HepG2 (cell line): ENCODE measurements around the gene SALL4. TPM values are rescaled to one million over a fixed set of nuclear protein-coding genes. Genes with fewer than 3 reads are reported as not detected.

ENCODE experiments used
- ARNT ChIP-seq: fragments of 450-650 bp; IDR thresholded peaks from 2 replicates; pipeline ENCODE4 v1.6.1; 2017
- ATAD3A ChIP-seq: sonication (generic); formaldehyde crosslinking; IDR thresholded peaks from 2 replicates; pipeline ENCODE4 v1.4.0; 2020; ENCODE audit warnings: missing genetic modification reagents
- BCL6 ChIP-seq: IDR thresholded peaks from 2 replicates; pipeline ENCODE4 v1.6.1; 2016; ENCODE audit warnings: missing genetic modification reagents, missing compliant biosample characterization
- ELF4 ChIP-seq: sonication (generic); formaldehyde crosslinking; IDR thresholded peaks from 2 replicates; pipeline ENCODE4 v1.5.0; 2020; ENCODE audit warnings: missing genetic modification reagents, mild to moderate bottlenecking, moderate library complexity, borderline replicate concordance
- GLI4 ChIP-seq: sonication (generic); formaldehyde crosslinking; IDR thresholded peaks from 2 replicates; pipeline ENCODE4 v1.5.1; 2020; ENCODE audit warnings: missing genetic modification reagents, mild to moderate bottlenecking, moderate library complexity, borderline replicate concordance
- KAT7 ChIP-seq: IDR thresholded peaks from 2 replicates; pipeline ENCODE4 v1.6.1; 2018; ENCODE audit warnings: borderline replicate concordance, missing compliant biosample characterization
- KDM1A ChIP-seq: IDR thresholded peaks from 2 replicates; pipeline ENCODE4 v1.6.1; 2016; ENCODE audit warnings: missing compliant biosample characterization
- MIXL1 ChIP-seq: IDR thresholded peaks from 2 replicates; pipeline ENCODE4 v1.6.1; 2016
- MTF2 ChIP-seq: sonication (generic); formaldehyde crosslinking; IDR thresholded peaks from 2 replicates; pipeline ENCODE4 v1.5.0; 2020; ENCODE audit warnings: missing genetic modification reagents, borderline replicate concordance
- NONO ChIP-seq, 2 experiments: fragments of 450-650 bp in 1 of 2; sonication (generic) in 1 of 2; formaldehyde crosslinking in 1 of 2; IDR thresholded peaks in 1 of 2; conservative IDR thresholded peaks in 1 of 2; 2 replicates each; pipeline versions ENCODE4 v1.6.1 to v1.8.0; 2017 to 2022; ENCODE audit warnings: mild to moderate bottlenecking in 1 of 2, missing genetic modification reagents in 1 of 2, moderate library complexity in 1 of 2
- NRL ChIP-seq: sonication (generic); formaldehyde crosslinking; IDR thresholded peaks from 2 replicates; pipeline ENCODE4 v1.5.0; 2020; ENCODE audit warnings: missing genetic modification reagents, mild to moderate bottlenecking, moderate library complexity, borderline replicate concordance
- PRMT3 ChIP-seq: sonication (generic); formaldehyde crosslinking; IDR thresholded peaks from 2 replicates; pipeline ENCODE4 v1.8.1; 2022; ENCODE audit warnings: low read depth, mild to moderate bottlenecking, moderate library complexity, missing genetic modification reagents, borderline replicate concordance
- SIX4 ChIP-seq: sonication (generic); formaldehyde crosslinking; IDR thresholded peaks from 2 replicates; pipeline ENCODE4 v1.4.0; 2020; ENCODE audit warnings: missing genetic modification reagents
- SMARCE1 ChIP-seq: fragments of 450-650 bp; IDR thresholded peaks from 2 replicates; pipeline ENCODE4 v1.6.1; 2017; ENCODE audit warnings: borderline replicate concordance
- SMYD3 ChIP-seq: sonication (generic); formaldehyde crosslinking; IDR thresholded peaks from 2 replicates; pipeline ENCODE4 v1.8.1; 2023; ENCODE audit warnings: mild to moderate bottlenecking, missing genetic modification reagents
- SRY ChIP-seq: sonication (generic); formaldehyde crosslinking; IDR thresholded peaks from 2 replicates; pipeline ENCODE4 v1.8.0; 2022; ENCODE audit warnings: mild to moderate bottlenecking, missing genetic modification reagents
- SSRP1 ChIP-seq: IDR thresholded peaks from 2 replicates; pipeline ENCODE4 v1.6.1; 2016; ENCODE audit warnings: control low read depth
- TBP ChIP-seq: sonication (generic); formaldehyde crosslinking; IDR thresholded peaks from 2 replicates; pipeline ENCODE4 v1.5.0; 2020; ENCODE audit warnings: missing genetic modification reagents
- ZBTB44 ChIP-seq: sonication (generic); formaldehyde crosslinking; IDR thresholded peaks from 2 replicates; pipeline ENCODE4 v1.4.0; 2020; ENCODE audit warnings: missing genetic modification reagents
- ZFP36L1 ChIP-seq: sonication (generic); formaldehyde crosslinking; IDR thresholded peaks from 2 replicates; pipeline ENCODE4 v1.8.0; 2022; ENCODE audit warnings: mild to moderate bottlenecking, missing genetic modification reagents, moderate library complexity
- ZKSCAN8 ChIP-seq: IDR thresholded peaks from 2 replicates; pipeline ENCODE4 v1.6.1; 2016; ENCODE audit warnings: borderline replicate concordance, missing genetic modification reagents, missing compliant biosample characterization
- ZNF331 ChIP-seq: sonication (generic); formaldehyde crosslinking; IDR thresholded peaks from 2 replicates; pipeline ENCODE4 v1.4.0; 2020; ENCODE audit warnings: missing genetic modification reagents
- ZNF562 ChIP-seq: sonication (generic); formaldehyde crosslinking; IDR thresholded peaks from 2 replicates; pipeline ENCODE4 v1.8.0; 2022; ENCODE audit warnings: missing genetic modification reagents, borderline replicate concordance
- ZNF678 ChIP-seq: sonication (generic); formaldehyde crosslinking; IDR thresholded peaks from 2 replicates; pipeline ENCODE4 v1.4.0; 2020; ENCODE audit warnings: mild to moderate bottlenecking, missing genetic modification reagents
- ZNF720 ChIP-seq: sonication (generic); formaldehyde crosslinking; IDR thresholded peaks from 2 replicates; pipeline ENCODE4 v1.4.0; 2020; ENCODE audit warnings: missing genetic modification reagents
- ZNF746 ChIP-seq: sonication (generic); formaldehyde crosslinking; IDR thresholded peaks from 2 replicates; pipeline ENCODE4 v1.8.0; 2022; ENCODE audit warnings: mild to moderate bottlenecking, missing genetic modification reagents
- ZNF761 ChIP-seq: sonication (generic); formaldehyde crosslinking; conservative IDR thresholded peaks from 2 replicates; pipeline ENCODE4 v1.4.0; 2020; ENCODE audit warnings: mild to moderate bottlenecking, missing genetic modification reagents
- polyA plus RNA-seq, 8 experiments: library from polyadenylated mRNA; depleted of rRNA in 3 of 8; stranded (reverse) in 7 of 8; unstranded in 1 of 8; fragments of >200 nt; fragmentation: Illumina TruSeq in 4 of 8; extraction: Trizol in 4 of 8; gene quantifications; 2 replicates each; pipeline versions ENCODE4 v1.2.1 to v1.2.3, GENCODE V29; 2011 to 2016; ENCODE audit warnings: low read depth in 4 of 8, missing spikeins in 1 of 8, mixed read lengths in 1 of 8; ENCODE audit not compliant: insufficient read depth in 1 of 8
- total RNA-seq, 5 experiments: library from RNA; depleted of rRNA; stranded (reverse); fragments of >200 nt; fragmentation: Illumina TruSeq; extraction: Trizol; gene quantifications; 2 replicates each; pipeline ENCODE4 v1.2.3, GENCODE V29; 2016; ENCODE audit warnings: low read depth in 1 of 5
- TF ChIP-seq, protein P1 (sequence below): sonication (generic); formaldehyde crosslinking; IDR thresholded peaks from 2 replicates; pipeline ENCODE4 v1.5.1; 2020; ENCODE audit warnings: missing genetic modification reagents, mild to moderate bottlenecking, borderline replicate concordance
- TF ChIP-seq, protein P2 (sequence below): IDR thresholded peaks from 2 replicates; pipeline ENCODE4 v1.6.1; 2016; ENCODE audit warnings: control low read depth

The SALL4 gene
- total and polyA plus RNA-seq, 2 of the 13 experiments (the other 11 are each of a cell fraction or from before 2014, with no cell fraction given) = 0.33 to 1.8 TPM

DNA sequence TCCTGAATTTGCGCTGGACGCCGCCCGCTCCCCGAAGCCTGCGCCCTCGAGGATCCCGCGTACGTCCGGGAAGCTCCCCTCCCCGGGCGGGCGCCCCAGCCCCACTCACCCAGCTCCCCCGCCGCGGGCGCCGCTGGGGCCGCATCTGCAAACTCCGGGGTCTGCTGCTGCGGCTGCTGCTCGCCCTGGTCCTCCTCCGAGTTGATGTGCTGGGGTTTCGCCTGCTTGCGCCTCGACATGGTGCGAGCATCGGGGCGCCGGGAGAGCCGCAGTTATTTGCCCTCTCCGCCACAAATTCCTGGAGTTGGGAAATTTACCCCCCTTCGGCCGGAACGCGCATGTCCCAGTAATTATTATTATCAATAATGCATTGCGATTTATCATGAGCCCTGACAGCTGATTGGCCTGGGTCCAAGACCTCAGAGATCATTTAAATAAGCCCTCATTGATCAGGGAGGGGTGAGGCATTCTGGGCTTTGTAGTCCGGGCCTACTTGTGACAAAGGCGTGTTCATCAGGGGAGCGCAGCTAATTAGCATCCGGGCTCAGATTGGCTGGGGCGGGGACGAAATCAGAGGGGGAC lies at the start of gene SALL4 (continued):
- no peak for TF ChIP-seq ZNF761 (CRISPR knock-in tag)
- TF ChIP-seq, protein P1, sequence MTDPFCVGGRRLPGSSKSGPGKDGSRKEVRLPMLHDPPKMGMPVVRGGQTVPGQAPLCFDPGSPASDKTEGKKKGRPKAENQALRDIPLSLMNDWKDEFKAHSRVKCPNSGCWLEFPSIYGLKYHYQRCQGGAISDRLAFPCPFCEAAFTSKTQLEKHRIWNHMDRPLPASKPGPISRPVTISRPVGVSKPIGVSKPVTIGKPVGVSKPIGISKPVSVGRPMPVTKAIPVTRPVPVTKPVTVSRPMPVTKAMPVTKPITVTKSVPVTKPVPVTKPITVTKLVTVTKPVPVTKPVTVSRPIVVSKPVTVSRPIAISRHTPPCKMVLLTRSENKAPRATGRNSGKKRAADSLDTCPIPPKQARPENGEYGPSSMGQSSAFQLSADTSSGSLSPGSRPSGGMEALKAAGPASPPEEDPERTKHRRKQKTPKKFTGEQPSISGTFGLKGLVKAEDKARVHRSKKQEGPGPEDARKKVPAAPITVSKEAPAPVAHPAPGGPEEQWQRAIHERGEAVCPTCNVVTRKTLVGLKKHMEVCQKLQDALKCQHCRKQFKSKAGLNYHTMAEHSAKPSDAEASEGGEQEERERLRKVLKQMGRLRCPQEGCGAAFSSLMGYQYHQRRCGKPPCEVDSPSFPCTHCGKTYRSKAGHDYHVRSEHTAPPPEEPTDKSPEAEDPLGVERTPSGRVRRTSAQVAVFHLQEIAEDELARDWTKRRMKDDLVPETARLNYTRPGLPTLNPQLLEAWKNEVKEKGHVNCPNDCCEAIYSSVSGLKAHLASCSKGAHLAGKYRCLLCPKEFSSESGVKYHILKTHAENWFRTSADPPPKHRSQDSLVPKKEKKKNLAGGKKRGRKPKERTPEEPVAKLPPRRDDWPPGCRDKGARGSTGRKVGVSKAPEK (CRISPR knock-in tag) = no peak
- no peak for TF ChIP-seq ARNT
- no peak for TF ChIP-seq ZNF331
- no peak for TF ChIP-seq NRL
- TF ChIP-seq ZFP36L1 = no peak
- no peak for TF ChIP-seq TBP (CRISPR knock-in tag)
- no peak for TF ChIP-seq PRMT3 (CRISPR knock-in tag)
- TF ChIP-seq ZKSCAN8 (CRISPR knock-in tag) = no peak
- no peak for TF ChIP-seq ZNF720 (CRISPR knock-in tag)
- no peak for TF ChIP-seq SRY (CRISPR knock-in tag)
- no peak for TF ChIP-seq NONO (IDR thresholded peaks at IDR 0.05)
- TF ChIP-seq NONO (CRISPR knock-in tag; conservative IDR thresholded peaks at IDR 0.05) = no peak
- 0 out of 2 replicates have a peak, but pooled peaks have one; percentile 27 for TF ChIP-seq BCL6 (CRISPR knock-in tag)
- no peak for TF ChIP-seq ZNF562 (CRISPR knock-in tag)
- TF ChIP-seq MTF2 (CRISPR knock-in tag) = no peak
- no peak for TF ChIP-seq MIXL1
- TF ChIP-seq, protein P2, sequence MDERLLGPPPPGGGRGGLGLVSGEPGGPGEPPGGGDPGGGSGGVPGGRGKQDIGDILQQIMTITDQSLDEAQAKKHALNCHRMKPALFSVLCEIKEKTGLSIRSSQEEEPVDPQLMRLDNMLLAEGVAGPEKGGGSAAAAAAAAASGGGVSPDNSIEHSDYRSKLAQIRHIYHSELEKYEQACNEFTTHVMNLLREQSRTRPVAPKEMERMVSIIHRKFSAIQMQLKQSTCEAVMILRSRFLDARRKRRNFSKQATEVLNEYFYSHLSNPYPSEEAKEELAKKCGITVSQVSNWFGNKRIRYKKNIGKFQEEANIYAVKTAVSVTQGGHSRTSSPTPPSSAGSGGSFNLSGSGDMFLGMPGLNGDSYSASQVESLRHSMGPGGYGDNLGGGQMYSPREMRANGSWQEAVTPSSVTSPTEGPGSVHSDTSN (CRISPR knock-in tag) = peak; percentile 67
- TF ChIP-seq SIX4 = no peak
- no peak for TF ChIP-seq SMYD3 (CRISPR knock-in tag)
- TF ChIP-seq ZNF746 (CRISPR knock-in tag) = no peak
- no peak for TF ChIP-seq KAT7 (CRISPR knock-in tag)
- TF ChIP-seq SSRP1 = no peak
- TF ChIP-seq ZNF678 (CRISPR knock-in tag) = no peak
- no peak for TF ChIP-seq ZBTB44 (CRISPR knock-in tag)
- no peak for TF ChIP-seq SMARCE1
- no peak for TF ChIP-seq GLI4
- no peak for TF ChIP-seq KDM1A (CRISPR knock-in tag)
- TF ChIP-seq ELF4 (CRISPR knock-in tag) = no peak
- no peak for TF ChIP-seq ATAD3A
